MM.1S (cell line): ENCODE data around the gene CXADR.

Source experiments
- DNase-seq: peaks from one replicate; pipeline ENCODE4 v3.0.0-alpha.2; 2015
- H2AFZ ChIP-seq: fragments of 300-600 bp; sonication (generic); 2 replicates; pipeline ENCODE4 v1.6.0; 2016; ENCODE audit warnings: antibody characterized with exemption, low read length
- H3F3A ChIP-seq: fragments of 300-600 bp; sonication (generic); 2 replicates; pipeline ENCODE4 v1.6.1; 2016; ENCODE audit warnings: mild to moderate bottlenecking, antibody characterized with exemption, low read length, moderate library complexity, mixed read lengths; ENCODE audit not compliant: insufficient read depth
- H3K27ac ChIP-seq: fragments of 300-600 bp; sonication (generic); 2 replicates; pipeline ENCODE4 v1.5.1; 2016; ENCODE audit warnings: mild to moderate bottlenecking, low read length
- H3K27me3 ChIP-seq: fragments of 300-600 bp; sonication (generic); replicated peaks from 2 replicates; pipeline ENCODE4 v1.6.0; 2016; ENCODE audit warnings: low read length; ENCODE audit not compliant: insufficient read depth
- H3K36me3 ChIP-seq: fragments of 300-600 bp; sonication (generic); replicated peaks from 2 replicates; pipeline ENCODE4 v1.6.1; 2016; ENCODE audit warnings: mild to moderate bottlenecking, low read length, mixed read lengths; ENCODE audit not compliant: insufficient read depth
- H3K4me1 ChIP-seq: fragments of 300-600 bp; sonication (generic); 2 replicates; pipeline ENCODE4 v1.6.1; 2016; ENCODE audit warnings: low read length, mixed read lengths
- H3K4me2 ChIP-seq: fragments of 300-600 bp; sonication (generic); 2 replicates; pipeline ENCODE4 v1.6.0; 2016; ENCODE audit warnings: low read depth, low read length
- H3K4me3 ChIP-seq: fragments of 300-600 bp; sonication (generic); 2 replicates; pipeline ENCODE4 v1.5.1; 2016; ENCODE audit warnings: low read length, mixed read lengths
- H3K79me2 ChIP-seq: fragments of 300-600 bp; sonication (generic); 2 replicates; pipeline ENCODE4 v1.6.1; 2016; ENCODE audit warnings: mixed run types, low read length, mixed read lengths
- H3K9ac ChIP-seq: fragments of 300-600 bp; sonication (generic); 2 replicates; pipeline ENCODE4 v1.6.1; 2016; ENCODE audit warnings: low read length, mixed read lengths
- H3K9me2 ChIP-seq: fragments of 300-600 bp; sonication (generic); replicated peaks from 2 replicates; pipeline ENCODE4 v1.6.1; 2016; ENCODE audit warnings: mild to moderate bottlenecking, low read length, mixed read lengths; ENCODE audit not compliant: insufficient read depth
- H3K9me3 ChIP-seq: fragments of 300-600 bp; sonication (generic); replicated peaks from 2 replicates; pipeline ENCODE4 v1.6.1; 2016; ENCODE audit warnings: mild to moderate bottlenecking, low read length, mixed read lengths; ENCODE audit not compliant: insufficient read depth
- H4K20me1 ChIP-seq: fragments of 300-600 bp; sonication (generic); 2 replicates; pipeline ENCODE4 v1.6.1; 2016; ENCODE audit warnings: mild to moderate bottlenecking, low read length, moderate library complexity, mixed read lengths; ENCODE audit not compliant: insufficient read depth
- EZH2 ChIP-seq: fragments of 300-600 bp; sonication (generic); optimal IDR thresholded peaks from 2 replicates; pipeline ENCODE3; 2017; ENCODE audit warnings: low read depth, mild to moderate bottlenecking, antibody characterized with exemption, low read length, mixed read lengths
- EZH2phosphoT487 ChIP-seq: fragments of 300-600 bp; sonication (generic); IDR thresholded peaks from 2 replicates; pipeline ENCODE4 v1.6.1; 2018; ENCODE audit warnings: antibody characterized with exemption, low read length
- TF ChIP-seq, protein P1 (sequence below): fragments of 300-600 bp; sonication (generic); IDR thresholded peaks from 2 replicates; pipeline ENCODE4 v1.5.1; 2016; ENCODE audit warnings: antibody characterized with exemption, low read length, mixed read lengths

The CXADR gene

DNA sequence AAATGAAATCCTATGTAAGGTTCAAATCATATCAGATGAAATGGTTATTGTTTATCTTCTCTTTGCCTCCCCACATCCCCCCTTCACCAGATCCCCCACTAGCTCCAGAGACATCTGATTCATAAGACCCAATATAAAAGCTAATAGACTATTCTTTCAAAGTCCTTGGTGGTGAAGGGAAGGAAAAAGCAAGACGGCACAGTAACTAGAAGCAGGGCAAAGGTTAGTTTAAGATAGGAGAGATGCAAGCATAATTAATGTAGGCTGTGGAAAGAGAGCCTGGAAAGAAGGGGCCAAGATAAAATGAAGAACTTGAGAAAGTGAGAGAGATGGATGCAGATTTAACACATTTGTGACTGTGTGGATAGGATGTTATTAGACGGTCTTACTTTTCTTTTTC is 66.0 kb downstream of the CXADR start:
- TF ChIP-seq EZH2phosphoT487 (no peak), EZH2 (no peak)
- TF ChIP-seq, protein P1, sequence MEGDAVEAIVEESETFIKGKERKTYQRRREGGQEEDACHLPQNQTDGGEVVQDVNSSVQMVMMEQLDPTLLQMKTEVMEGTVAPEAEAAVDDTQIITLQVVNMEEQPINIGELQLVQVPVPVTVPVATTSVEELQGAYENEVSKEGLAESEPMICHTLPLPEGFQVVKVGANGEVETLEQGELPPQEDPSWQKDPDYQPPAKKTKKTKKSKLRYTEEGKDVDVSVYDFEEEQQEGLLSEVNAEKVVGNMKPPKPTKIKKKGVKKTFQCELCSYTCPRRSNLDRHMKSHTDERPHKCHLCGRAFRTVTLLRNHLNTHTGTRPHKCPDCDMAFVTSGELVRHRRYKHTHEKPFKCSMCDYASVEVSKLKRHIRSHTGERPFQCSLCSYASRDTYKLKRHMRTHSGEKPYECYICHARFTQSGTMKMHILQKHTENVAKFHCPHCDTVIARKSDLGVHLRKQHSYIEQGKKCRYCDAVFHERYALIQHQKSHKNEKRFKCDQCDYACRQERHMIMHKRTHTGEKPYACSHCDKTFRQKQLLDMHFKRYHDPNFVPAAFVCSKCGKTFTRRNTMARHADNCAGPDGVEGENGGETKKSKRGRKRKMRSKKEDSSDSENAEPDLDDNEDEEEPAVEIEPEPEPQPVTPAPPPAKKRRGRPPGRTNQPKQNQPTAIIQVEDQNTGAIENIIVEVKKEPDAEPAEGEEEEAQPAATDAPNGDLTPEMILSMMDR, result no peak
- Histone ChIP-seq H3K27ac (no peak overlapping the region), H4K20me1 (no peaks in the 10 kb centered on the region), H3F3A (no peaks in the 10 kb centered on the region), H3K9me2 (no peaks in the 10 kb centered on the region), H2AFZ (no peak overlapping the region), H3K9me3 (no peaks in the 10 kb centered on the region), H3K4me2 (no peak overlapping the region), H3K4me3 (no peak overlapping the region), H3K27me3 (no peaks in the 10 kb centered on the region), H3K79me2 (no peaks in the 10 kb centered on the region), H3K4me1 (no peaks in the 10 kb centered on the region), H3K9ac (no peak overlapping the region), H3K36me3 (no peaks in the 10 kb centered on the region)
- no peak for DNase-seq

DNA sequence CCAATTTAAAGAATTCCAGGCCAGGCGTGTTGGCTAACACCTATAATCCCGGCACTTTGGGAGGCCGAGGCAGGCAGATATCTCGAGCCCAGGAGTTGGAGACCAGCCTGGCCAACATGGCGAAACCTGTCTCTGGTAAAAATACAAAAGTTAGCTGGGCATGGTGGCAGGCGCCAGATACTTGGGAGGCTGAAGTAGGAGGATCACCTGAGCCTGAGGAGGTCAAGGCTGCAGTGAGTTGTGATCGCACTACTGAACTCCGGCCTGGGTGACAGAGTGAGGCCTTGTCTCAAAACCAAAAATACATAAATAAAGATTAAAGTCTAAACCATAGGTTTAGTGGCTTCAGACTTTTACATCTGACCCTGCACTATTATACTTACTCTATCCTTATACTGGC is 67.5 kb downstream of the CXADR start:
- no peaks in the 10 kb centered on the region for H3K4me1 ChIP-seq

DNA sequence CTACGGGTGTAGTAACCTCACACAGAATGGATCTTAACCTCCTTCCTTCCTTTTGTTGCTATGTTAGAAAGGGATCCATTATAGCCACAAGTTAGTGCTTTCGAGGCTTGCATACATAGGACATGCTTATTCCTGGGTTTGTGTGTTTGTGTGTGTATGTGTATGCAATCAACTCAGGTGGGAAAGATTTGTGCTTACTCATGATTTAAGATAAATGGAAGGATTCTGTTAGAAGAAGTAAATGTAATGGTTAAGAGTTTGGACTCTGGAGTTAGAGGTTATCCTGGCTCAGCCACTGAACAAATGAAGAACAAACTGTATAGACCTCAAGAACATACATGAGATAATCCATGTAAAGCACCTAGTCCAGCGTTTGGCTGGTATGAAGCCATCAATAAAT is 71.1 kb downstream of the CXADR start:
- H3K4me2 ChIP-seq, result no peak overlapping the region
- H3K36me3 ChIP-seq, result no peaks in the 10 kb centered on the region
- no peaks in the 10 kb centered on the region for H3K27me3 ChIP-seq
- H3K4me1 ChIP-seq, result no peaks in the 10 kb centered on the region
- no peak overlapping the region for H3K4me3 ChIP-seq
- no peaks in the 10 kb centered on the region for H3F3A ChIP-seq
- no peaks in the 10 kb centered on the region for H3K9me3 ChIP-seq
- no peak overlapping the region for H2AFZ ChIP-seq
- no peak overlapping the region for H3K27ac ChIP-seq
- no peaks in the 10 kb centered on the region for H3K79me2 ChIP-seq
- no peak for DNase-seq
- H3K9me2 ChIP-seq, result no peaks in the 10 kb centered on the region
- no peak overlapping the region for H3K9ac ChIP-seq
- TF ChIP-seq EZH2, result no peak
- TF ChIP-seq EZH2phosphoT487, result no peak
- TF ChIP-seq, protein P1, result no peak
- H4K20me1 ChIP-seq, result no peaks in the 10 kb centered on the region

More for the DNA sequence above, 67.5 kb downstream of the CXADR start:
- no peak for DNase-seq
- Histone ChIP-seq H2AFZ (no peak overlapping the region), H3K9me2 (no peaks in the 10 kb centered on the region), H3F3A (no peaks in the 10 kb centered on the region), H4K20me1 (no peaks in the 10 kb centered on the region), H3K9me3 (no peaks in the 10 kb centered on the region), H3K79me2 (no peaks in the 10 kb centered on the region), H3K27me3 (no peaks in the 10 kb centered on the region), H3K9ac (no peak overlapping the region), H3K4me3 (no peak overlapping the region), H3K4me2 (no peak overlapping the region), H3K36me3 (no peaks in the 10 kb centered on the region), H3K27ac (no peak overlapping the region)
- TF ChIP-seq, protein P1, result no peak
- TF ChIP-seq EZH2 (no peak), EZH2phosphoT487 (no peak)
